WTC11 (cell line): ENCODE results near the gene RGS7. TPM values are rescaled to one million over a fixed set of nuclear protein-coding genes. Genes with fewer than 3 reads are reported as not detected.

Experiments
- ATAC-seq: fragments of 200-7000 bp; cut with Tn5 transposase; 2 replicates; pipeline ENCODE4 v1.10.0; 2021; ENCODE audit warnings: mild to moderate bottlenecking, moderate library complexity
- CTCF ChIA-PET: fragments of 300-600 bp; sonication (Branson Sonifier 250); formaldehyde crosslinking; loops from one replicate; lab custom pipeline; 2021; ENCODE audit warnings: antibody characterized with exemption; lab: Charles Lee
- POLR2A ChIA-PET: fragments of 350-600 bp; sonication (Branson Sonifier 250); formaldehyde crosslinking; loops from one replicate; lab custom pipeline; 2021; ENCODE audit warnings: antibody characterized with exemption; lab: Charles Lee
- DNase-seq: peaks from one replicate; pipeline ENCODE4 v3.0.0; 2021; ENCODE audit warnings: low spot score
- H3K27ac Mint-ChIP-seq: 2 replicates; pipeline ENCODE4 v1.8.0; 2021; ENCODE audit warnings: mixed read lengths
- H3K27me3 Mint-ChIP-seq: 2 replicates; pipeline ENCODE4 v1.8.0; 2021; ENCODE audit warnings: low read depth, mild to moderate bottlenecking, moderate library complexity, mixed read lengths
- H3K36me3 Mint-ChIP-seq: 2 replicates; pipeline ENCODE4 v1.8.0; 2021; ENCODE audit warnings: mixed read lengths
- H3K4me1 Mint-ChIP-seq: 2 replicates; pipeline ENCODE4 v1.8.0; 2022; ENCODE audit warnings: mixed read lengths
- H3K4me3 Mint-ChIP-seq: 2 replicates; pipeline ENCODE4 v1.8.0; 2021; ENCODE audit warnings: mild to moderate bottlenecking, moderate library complexity, mixed read lengths
- H3K9me3 Mint-ChIP-seq: 2 replicates; pipeline ENCODE4 v1.8.0; 2021; ENCODE audit warnings: mixed read lengths
- AFF4 ChIP-seq: sonication (generic); formaldehyde crosslinking; IDR thresholded peaks from 2 replicates; pipeline ENCODE4 v1.8.1; 2023; ENCODE audit warnings: mild to moderate bottlenecking, missing genetic modification reagents, borderline replicate concordance
- ARID4B ChIP-seq: sonication (generic); formaldehyde crosslinking; IDR thresholded peaks from 2 replicates; pipeline ENCODE4 v1.8.0; 2023; ENCODE audit warnings: missing genetic modification reagents, mild to moderate bottlenecking, borderline replicate concordance
- ATF2 ChIP-seq: sonication (generic); formaldehyde crosslinking; IDR thresholded peaks from 2 replicates; pipeline ENCODE4 v1.8.1; 2022; ENCODE audit warnings: low read depth, missing genetic modification reagents, borderline replicate concordance
- ATF6 ChIP-seq: sonication (generic); formaldehyde crosslinking; IDR thresholded peaks from 2 replicates; pipeline ENCODE4 v1.8.1; 2023; ENCODE audit warnings: mild to moderate bottlenecking, missing genetic modification reagents
- ELF4 ChIP-seq: sonication (generic); formaldehyde crosslinking; IDR thresholded peaks from 2 replicates; pipeline ENCODE4 v1.8.1; 2022; ENCODE audit warnings: low read depth, mild to moderate bottlenecking, moderate library complexity, missing genetic modification reagents
- ETV6 ChIP-seq: sonication (generic); formaldehyde crosslinking; IDR thresholded peaks from 2 replicates; pipeline ENCODE4 v1.8.1; 2022; ENCODE audit warnings: mild to moderate bottlenecking, missing genetic modification reagents
- HMGA2 ChIP-seq: fragments of 250-450 bp; sonication (Bioruptor Pico); IDR thresholded peaks from 2 replicates; pipeline ENCODE4 v1.4.0; 2021; ENCODE audit warnings: mild to moderate bottlenecking, moderate library complexity
- HMGXB4 ChIP-seq: sonication (generic); formaldehyde crosslinking; IDR thresholded peaks from 2 replicates; pipeline ENCODE4 v1.8.1; 2023; ENCODE audit warnings: mild to moderate bottlenecking, moderate library complexity, missing genetic modification reagents
- MYBL2 ChIP-seq: sonication (generic); formaldehyde crosslinking; IDR thresholded peaks from 2 replicates; pipeline ENCODE4 v1.8.1; 2023; ENCODE audit warnings: mild to moderate bottlenecking, moderate library complexity, missing genetic modification reagents
- PRRX2 ChIP-seq: fragments of 250-450 bp; sonication (Bioruptor Pico); IDR thresholded peaks from 2 replicates; pipeline ENCODE4 v1.8.0; 2021; ENCODE audit warnings: mild to moderate bottlenecking
- RELA ChIP-seq: sonication (generic); formaldehyde crosslinking; IDR thresholded peaks from 2 replicates; pipeline ENCODE4 v1.8.1; 2022; ENCODE audit warnings: missing genetic modification reagents, mild to moderate bottlenecking, borderline replicate concordance
- TP53 ChIP-seq: sonication (generic); formaldehyde crosslinking; IDR thresholded peaks from 2 replicates; pipeline ENCODE4 v1.8.1; 2023; ENCODE audit warnings: mild to moderate bottlenecking, missing genetic modification reagents
- USF1 ChIP-seq: sonication (generic); formaldehyde crosslinking; IDR thresholded peaks from 2 replicates; pipeline ENCODE4 v1.8.0; 2022; ENCODE audit warnings: mild to moderate bottlenecking, missing genetic modification reagents
- USF2 ChIP-seq: sonication (generic); formaldehyde crosslinking; IDR thresholded peaks from 2 replicates; pipeline ENCODE4 v1.8.1; 2023; ENCODE audit warnings: mild to moderate bottlenecking, missing genetic modification reagents, moderate library complexity
- ZNF425 ChIP-seq: fragments of 250-450 bp; sonication (Bioruptor Pico); conservative IDR thresholded peaks from 2 replicates; pipeline ENCODE4 v1.9.0; 2021; ENCODE audit warnings: mild to moderate bottlenecking
- total RNA-seq: library from RNA; stranded (reverse); gene quantifications from 3 replicates; pipeline ENCODE4 v1.2.3, GENCODE V29; 2021

Gene RGS7
- total RNA-seq, 1 experiment from 2014 or later: 1.2 TPM

- no peak for TF ChIP-seq ZNF425 (CRISPR knock-in tag)
- TF ChIP-seq ATF6 (CRISPR knock-in tag): no peak
- no peak for TF ChIP-seq MYBL2 (CRISPR knock-in tag)
- no peak for TF ChIP-seq TP53 (CRISPR knock-in tag)
- TF ChIP-seq AFF4 (CRISPR knock-in tag): no peak
Measured at GRCh38 chr1:241131636-241132194, 225.3 kb downstream of the RGS7 start (continued).

GRCh38 chr1:241130881-241131280 lies 226.1 kb downstream of the RGS7 start:
- Mint-ChIP-seq H3K4me1 (peaks cover 18% of the 10 kb centered on the region), H3K9me3 (no peaks in the 10 kb centered on the region), H3K4me3 (no peak overlapping the region), H3K27me3 (no peaks in the 10 kb centered on the region), H3K27ac (no peak overlapping the region), H3K36me3 (no peaks in the 10 kb centered on the region)
- ChIA-PET POLR2A (no interaction called here), CTCF (no interaction called here)
- DNase-seq (no peak), ATAC-seq (no peak)
- no peak for TF ChIP-seq ARID4B (CRISPR knock-in tag)
- TF ChIP-seq ELF4 (CRISPR knock-in tag): no peak
- TF ChIP-seq HMGA2 (CRISPR knock-in tag): no peak
- TF ChIP-seq USF2: no peak
- TF ChIP-seq ATF2 (CRISPR knock-in tag): no peak
- no peak for TF ChIP-seq PRRX2
- TF ChIP-seq HMGXB4 (CRISPR knock-in tag): no peak
- TF ChIP-seq ETV6 (CRISPR knock-in tag): no peak
- TF ChIP-seq USF1 (CRISPR knock-in tag): no peak
- TF ChIP-seq RELA (CRISPR knock-in tag): no peak
